GM21786 (cell line): ENCODE results near the gene NINL.

Source experiments
- ATAC-seq: cut with Tn5 transposase; IDR thresholded peaks from one replicate; pipeline ENCODE4 v1.9.1; 2021; ENCODE audit not compliant: unreplicated experiment

Gene NINL

GRCh38 chr20:25468126-25469075 lies 116.9 kb downstream of the NINL start:
- ATAC-seq = no peak

GRCh38 chr20:25467441-25467840 lies 117.9 kb downstream of the NINL start:
- no peak for ATAC-seq

- ATAC-seq = no peak
Measured at GRCh38 chr20:25466846-25467245, 118.5 kb downstream of the NINL start.

GRCh38 chr20:25465243-25466135 lies 119.8 kb downstream of the NINL start:
- no peak for ATAC-seq

GRCh38 chr20:25464501-25465242 lies 120.7 kb downstream of the NINL start:
- ATAC-seq = no peak

- no peak for ATAC-seq
Measured at GRCh38 chr20:25461786-25462545, 123.4 kb downstream of the NINL start.

GRCh38 chr20:25461281-25461650 lies 124.1 kb downstream of the NINL start:
- no peak for ATAC-seq

- ATAC-seq = no peak
Measured at GRCh38 chr20:25460566-25461280, 124.6 kb downstream of the NINL start.

GRCh38 chr20:25459916-25460535 lies 125.3 kb downstream of the NINL start:
- ATAC-seq = no peak

- ATAC-seq = no peak
Measured at GRCh38 chr20:25459111-25459830, 126.1 kb downstream of the NINL start.

- no peak for ATAC-seq
Measured at GRCh38 chr20:25457886-25458680, 127.2 kb downstream of the NINL start.

- ATAC-seq = no peak
Measured at GRCh38 chr20:25454153-25454900, 131.0 kb downstream of the NINL start.

- no peak for ATAC-seq
Measured at GRCh38 chr20:25453035-25453810, 132.1 kb downstream of the NINL start.

GRCh38 chr20:25452333-25452732 lies 133.0 kb downstream of the NINL start:
- no peak for ATAC-seq

GRCh38 chr20:25447671-25448070 lies 137.7 kb downstream of the NINL start:
- no peak for ATAC-seq

GRCh38 chr20:25444556-25444955 lies 140.8 kb downstream of the NINL start:
- ATAC-seq = no peak
